Measurements from ENCODE around the gene SLC25A41.
"Not testable (repeated sequence)": the region's sequence is repeated elsewhere in the genome, so short reads cannot be mapped to it uniquely, and the experiment has no call there.

SLC25A41 gene

DNA sequence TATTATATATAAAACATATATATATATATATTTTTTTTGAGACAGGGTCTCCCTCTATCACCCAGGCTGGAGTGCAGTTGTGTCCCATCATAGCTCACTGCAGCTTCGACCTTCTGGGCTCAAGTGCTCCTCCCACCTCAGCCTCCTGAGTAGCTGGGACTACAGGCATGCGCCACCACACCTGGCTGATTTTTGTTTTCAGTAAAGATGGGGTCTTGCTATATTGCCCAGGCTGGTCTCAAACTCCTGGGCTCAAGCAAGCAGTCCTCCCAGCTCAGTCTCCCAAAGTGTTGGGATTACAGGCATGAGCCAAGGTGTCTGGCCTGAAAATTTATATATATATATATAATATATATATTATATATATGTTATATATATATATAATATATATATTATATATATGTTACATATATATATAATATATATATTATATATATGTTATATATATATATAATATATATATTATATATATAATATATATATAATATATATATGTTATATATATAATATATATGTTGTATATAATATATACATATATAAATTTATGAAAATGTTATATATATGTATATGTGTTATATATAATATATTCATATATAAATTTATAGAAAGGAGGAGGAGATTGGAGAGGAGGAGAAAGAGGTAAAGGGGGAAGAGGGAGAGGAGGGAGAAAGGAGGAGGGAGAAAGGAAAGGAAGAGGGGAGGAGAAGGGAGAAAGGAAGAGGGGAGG lies 4.7 kb downstream of the SLC25A41 start:
- DNase-seq (ENCODE audit: low read depth) = not testable (repeated sequence)

GRCh38 chr19:6427131-6427530 lies 6.4 kb downstream of the SLC25A41 start:
- no peak for DNase-seq (ENCODE audit: low read depth)

- no peak for DNase-seq (ENCODE audit: low read depth)
Observed at GRCh38 chr19:6425732-6426620, 7.6 kb downstream of the SLC25A41 start.

- DNase-seq (ENCODE audit: low read depth) = peak; percentile 100
Observed at GRCh38 chr19:6424939-6425731, 8.4 kb downstream of the SLC25A41 start.

GRCh38 chr19:6424195-6424938 lies 9.2 kb downstream of the SLC25A41 start, which contains the start of gene KHSRP:
Gene KHSRP (minus strand): TSS chr19:6424811. CDS start chr19:6424701, 110 bp downstream.
- no peak for DNase-seq (ENCODE audit: low read depth)

DNA sequence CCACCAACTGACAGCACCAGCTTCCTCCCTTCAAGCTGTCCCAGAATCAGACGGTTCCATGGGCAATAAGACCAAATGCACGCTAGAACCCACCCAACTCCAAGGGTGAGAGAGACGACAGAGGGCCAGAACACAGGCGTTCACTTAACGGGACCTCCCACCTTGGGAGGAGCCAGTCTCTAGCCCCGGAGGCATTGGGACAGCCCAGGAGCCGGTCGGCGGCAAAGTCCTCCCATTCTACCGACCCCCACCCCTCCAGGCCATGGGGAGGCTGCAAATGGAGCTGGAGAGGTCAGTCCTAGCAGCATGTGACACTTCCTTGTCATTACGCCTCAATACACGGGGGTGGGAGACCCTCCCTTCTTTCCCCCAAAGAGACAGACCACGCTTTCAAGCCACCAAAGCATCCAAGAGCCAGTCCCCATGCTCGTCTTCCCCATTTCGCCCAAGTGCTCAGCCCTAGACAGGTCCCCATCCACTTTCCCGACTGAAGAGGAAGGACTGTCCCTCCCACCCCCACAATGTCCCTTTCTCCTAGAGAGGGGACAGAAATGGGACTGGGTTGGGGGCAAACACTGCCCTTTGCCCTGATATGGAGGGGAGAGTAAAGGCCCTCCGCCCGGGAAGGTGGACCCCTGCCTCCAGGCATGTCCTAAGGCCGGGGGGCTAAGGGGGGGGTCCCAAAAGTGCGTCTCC lies 9.9 kb downstream of the SLC25A41 start:
- peak; percentile 52 for DNase-seq (ENCODE audit: low read depth)

DNA sequence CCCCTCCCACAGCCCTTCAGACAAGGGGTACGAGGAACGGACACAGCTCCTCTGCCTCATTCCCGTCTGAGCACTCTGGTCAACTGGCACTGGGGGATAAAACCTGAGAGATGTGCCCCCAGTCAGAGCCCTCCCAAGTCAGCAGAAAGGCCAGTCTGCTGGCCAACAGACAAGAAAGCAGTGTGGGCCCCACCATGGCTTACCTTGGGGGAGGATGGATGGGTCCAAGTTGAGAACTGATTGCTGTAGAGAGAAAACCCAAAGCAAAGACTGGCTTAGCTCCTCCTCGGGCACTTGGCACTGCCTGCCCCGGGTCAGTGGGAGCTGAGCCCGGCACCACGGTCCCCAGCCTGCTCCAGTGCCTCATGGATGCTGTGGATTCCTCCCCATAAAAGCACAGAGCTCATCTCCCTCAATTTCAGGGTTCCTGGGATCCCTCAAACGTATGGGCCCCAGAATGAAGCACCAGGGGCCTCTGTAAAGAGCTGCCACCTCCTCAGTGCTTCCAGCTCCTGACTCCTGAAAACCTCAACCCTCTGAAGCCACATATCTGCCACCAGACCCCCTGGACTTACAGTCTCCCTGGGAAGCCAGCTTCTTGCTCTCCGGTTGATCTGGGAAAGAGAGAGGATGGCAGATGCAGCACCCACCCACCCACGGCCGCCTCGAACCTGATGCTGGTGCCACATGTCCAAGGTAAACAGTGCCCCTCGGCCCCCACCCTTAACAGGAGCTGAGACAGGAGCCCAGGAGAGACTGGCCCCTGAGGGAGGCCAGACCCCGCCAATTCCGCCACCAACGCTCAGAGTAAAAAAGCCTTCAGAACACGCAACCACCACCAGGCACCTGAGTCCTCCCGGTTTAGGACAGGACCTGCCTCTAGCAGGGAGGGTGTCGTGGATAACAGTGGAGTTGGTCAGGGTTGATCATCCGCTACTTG lies 12.2 kb downstream of the SLC25A41 start:
- DNase-seq (ENCODE audit: low read depth) = no peak

DNA sequence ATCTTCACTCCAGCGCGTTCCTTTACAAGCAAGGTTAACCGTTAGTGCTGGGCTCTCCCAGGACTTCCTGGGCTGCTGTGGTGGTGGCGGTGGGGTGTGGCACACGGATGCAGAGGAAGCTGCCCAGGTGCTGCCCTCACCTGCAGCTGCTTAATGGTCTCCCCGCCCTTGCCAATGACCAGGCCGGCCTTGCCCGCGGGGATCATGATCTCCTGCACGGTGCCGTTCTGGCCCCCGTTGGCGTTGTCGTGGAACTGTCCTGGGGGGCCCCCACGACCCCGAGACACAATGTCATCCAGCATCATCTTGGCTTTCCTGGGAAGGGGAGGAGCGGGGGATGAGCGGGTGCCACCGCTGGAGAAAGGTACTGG lies 15.0 kb downstream of the SLC25A41 start:
- no peak for DNase-seq (ENCODE audit: low read depth)

DNA sequence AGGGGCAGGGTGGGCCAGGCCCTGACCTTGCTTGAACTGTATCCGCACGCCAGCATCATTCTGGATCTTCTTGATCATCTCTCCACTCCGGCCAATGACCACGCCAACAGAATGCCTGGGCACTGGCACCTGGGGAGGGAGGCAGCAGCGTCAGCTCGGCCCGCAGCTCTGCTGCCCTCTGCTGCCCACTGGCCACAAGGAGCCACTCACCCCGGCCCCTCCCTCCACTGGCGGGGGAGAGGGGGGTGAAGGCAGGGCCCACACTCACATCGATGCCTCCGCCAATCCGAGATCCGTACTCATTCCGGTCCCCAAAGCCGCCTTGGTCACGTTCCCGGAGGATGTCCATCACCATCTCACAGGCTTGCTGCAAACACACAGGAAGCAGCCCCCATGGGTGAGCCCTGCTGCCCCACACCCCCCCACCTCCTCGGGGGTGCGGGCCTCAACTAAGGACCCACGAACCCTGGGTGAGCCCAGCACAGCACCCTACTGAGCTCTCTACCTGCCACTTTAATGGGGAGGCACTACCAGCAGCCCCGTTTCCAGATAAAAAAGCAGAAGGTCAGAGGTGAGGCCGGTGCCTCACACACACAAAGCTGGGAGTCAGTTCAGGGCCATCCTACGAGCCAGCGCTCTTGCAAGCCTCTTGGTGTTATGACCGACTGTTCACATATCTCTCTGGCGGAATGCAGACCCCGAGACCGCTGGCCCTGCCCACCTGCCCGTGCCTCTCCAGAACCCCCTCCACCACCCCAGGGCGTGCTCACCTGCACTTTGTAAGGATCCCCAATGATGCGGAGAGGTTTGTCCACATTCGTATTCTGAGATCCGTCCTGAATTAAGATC lies 15.6 kb downstream of the SLC25A41 start:
- peak; percentile 30 for DNase-seq (ENCODE audit: low read depth)

DNA sequence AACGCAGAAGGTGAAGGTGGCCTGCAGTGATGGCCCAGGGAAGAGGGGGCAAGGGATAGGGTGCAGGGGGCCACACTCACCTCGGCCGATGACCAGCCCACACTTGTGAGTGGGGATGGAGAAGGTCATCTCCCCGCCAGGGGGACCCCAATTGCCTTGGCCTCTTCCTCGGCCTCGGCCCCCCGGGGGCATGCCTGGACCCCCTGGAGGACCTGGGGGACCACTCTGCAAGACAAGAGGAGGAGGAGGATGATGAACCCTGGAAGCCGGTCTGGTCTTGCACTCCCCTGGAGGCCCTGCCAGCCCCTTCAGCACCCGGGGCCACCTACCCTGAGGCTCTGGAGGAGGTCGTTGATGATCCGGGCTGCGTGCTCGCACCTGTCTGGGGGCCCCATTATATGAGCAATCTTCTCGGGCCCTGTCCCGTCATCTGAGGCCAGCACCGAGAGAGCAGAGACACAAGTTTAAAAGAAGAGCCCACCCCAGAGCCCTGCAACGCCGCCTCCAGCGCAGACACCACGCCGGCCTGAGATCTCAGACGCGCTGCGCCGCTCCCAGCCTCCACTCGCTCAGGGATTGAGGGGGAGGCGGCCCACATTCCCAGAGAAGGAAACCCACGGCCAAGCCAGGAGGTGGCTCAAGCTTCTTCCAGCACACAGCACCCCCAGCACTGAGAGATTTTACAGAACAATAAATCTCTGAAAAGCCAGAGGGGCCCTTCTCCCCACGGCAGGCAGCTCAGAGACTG lies 16.7 kb downstream of the SLC25A41 start:
- DNase-seq (ENCODE audit: low read depth) = no peak

DNA sequence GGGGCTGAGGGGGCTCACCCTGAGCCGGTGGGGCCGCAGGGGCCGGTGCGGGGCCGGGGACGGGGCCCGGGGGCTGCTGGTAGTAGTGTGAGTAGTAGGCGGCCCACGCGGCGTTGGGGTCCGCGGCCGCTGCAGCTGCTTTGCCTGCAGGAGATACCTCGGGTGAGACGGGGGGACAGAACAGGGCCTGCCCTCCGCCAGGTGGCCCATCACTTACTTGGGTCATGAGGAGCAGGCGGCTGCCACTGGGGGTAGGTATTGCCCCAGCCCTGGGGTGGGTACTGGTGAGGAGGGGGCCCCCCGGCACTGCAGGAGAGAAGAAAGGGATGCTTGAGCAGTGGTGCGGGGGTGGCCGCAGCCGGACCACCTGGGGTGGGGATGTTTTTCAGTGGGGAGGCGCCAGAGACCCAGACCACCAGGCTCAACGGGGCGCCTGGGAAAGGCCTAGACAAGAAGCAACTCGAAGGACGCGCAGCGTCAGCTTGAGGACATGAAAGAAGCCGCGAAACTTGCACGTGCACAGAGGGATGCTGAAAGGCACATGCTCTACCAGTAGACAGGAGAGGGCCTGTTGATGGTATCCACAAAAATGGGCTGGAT lies 17.9 kb downstream of the SLC25A41 start:
- DNase-seq (ENCODE audit: low read depth) = no peak

- DNase-seq (ENCODE audit: low read depth) = no peak
Observed at GRCh38 chr19:6414793-6415590, 18.6 kb downstream of the SLC25A41 start.

GRCh38 chr19:6413721-6414643 lies 19.6 kb downstream of the SLC25A41 start:
- DNase-seq (ENCODE audit: low read depth) = no peak

DNA sequence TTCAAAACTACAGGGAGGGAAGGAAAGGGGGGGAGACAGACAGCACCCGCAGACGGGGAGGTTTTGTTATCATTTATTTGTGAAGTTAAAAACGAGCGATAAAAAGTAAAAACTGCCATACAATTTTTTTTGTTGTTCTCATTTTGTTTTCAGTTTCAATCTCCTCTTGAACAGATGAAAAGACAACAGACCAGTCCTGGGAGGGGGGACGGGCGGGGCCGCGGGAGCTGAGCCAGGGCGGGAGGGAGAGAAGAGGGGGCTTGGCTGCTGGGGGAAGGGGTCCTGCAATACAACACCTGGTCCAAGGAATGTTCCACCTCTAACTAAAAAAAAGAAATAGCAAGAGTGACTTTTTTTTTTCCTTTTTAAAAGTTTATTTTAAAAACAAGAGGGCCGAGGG lies 20.3 kb downstream of the SLC25A41 start:
- DNase-seq (ENCODE audit: low read depth) = no peak

DNA sequence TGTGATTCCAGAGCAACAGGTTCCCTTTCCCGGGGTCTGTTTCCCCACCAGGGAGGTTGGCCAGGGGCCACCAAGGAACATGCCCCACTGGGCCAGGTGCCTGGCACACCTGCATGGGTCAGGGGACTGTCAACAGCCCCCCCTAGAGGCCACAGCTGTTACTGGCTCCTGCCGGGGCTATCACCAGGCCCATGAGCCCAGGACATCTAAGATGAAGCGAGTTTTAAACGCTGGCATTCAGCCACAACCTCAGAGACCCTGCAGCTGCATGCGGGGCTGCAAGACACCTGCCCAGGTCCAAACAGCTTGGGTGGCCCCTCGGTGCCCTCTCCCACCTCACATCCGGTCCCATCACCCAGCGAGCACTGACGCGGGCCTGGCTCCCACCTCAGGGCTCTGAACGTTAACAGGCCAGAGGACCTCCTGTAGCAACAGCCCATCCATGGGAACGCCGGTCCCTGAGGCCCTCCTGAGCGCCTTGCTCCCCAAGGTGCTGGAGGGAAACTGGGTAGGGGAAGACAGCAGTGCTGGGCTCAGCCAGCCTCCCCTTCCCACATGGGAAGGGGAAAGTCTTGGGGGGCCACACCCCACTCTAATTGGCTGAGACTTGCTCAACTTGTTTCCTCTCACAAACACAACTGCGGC lies 21.0 kb downstream of the SLC25A41 start:
- DNase-seq (ENCODE audit: low read depth) = no peak
